ENCODE measurements around the gene NUPR2. TPM values are rescaled to one million over a fixed set of nuclear protein-coding genes. Genes with fewer than 3 reads are reported as not detected.
"Not testable (repeated sequence)": the region's sequence is repeated elsewhere in the genome, so short reads cannot be mapped to it uniquely, and the experiment has no call there.

The NUPR2 gene, protein sequence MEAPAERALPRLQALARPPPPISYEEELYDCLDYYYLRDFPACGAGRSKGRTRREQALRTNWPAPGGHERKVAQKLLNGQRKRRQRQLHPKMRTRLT
- 1.0 TPM for total RNA-seq

DNA sequence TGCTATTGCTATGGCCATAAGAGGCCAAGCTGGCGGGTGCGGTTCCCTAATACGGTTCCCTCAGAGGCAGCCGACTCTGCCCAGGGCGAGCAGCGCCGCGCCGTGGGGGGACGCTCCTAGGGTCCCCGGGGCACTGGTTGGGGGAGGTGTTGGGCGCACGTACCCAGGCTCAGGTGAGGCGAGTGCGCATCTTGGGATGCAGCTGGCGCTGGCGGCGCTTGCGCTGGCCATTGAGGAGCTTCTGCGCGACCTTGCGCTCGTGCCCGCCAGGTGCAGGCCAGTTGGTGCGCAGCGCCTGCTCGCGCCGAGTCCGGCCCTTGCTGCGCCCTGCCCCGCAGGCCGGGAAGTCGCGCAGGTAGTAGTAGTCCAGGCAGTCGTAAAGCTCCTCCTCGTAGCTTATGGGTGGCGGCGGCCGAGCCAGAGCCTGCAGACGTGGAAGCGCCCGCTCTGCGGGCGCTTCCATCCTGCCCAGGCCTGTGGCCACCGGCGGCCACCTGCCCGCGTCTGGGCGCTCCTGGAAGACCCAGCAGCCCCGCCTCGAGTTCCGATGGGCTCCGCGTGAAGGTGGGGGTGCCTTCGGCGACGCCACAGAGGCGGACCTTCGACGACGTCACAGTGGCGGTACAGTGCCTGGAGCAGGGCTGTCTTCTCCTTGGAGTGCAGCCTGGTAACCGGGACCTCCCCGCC, at the start of gene NUPR2:
NUPR2 (minus strand) TSS at position 566 of the 687 bp plus-strand sequence; CDS start at position 463, 103 bp downstream.
- DNase-seq (ENCODE audit: low spot score), result no peak

DNA sequence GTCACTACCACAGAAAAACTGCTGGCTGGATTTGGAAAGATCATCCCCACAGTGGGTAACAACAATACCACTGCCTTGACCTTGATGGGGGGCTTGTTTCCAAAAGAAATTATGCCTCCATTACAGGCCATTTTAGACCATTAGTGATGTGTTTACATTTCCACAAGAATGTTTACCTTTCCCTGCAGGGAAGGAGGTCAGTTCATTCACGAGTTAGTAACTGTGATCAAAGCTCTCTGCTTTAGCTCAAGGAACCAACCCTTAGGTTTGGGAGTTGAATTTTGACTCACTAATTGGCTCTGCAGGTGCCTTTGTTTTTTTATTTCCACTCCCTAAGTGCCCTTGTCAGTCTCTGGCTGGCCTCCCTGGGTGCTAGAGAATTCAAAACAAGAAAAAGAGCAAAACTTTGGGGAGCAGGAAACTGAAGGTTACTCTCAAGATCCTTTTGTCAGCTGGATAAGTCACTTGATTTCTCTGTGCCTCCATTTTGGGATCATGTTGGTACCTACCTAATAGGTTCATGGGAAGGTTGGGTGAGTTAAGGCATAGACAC, 41.1 kb upstream of the NUPR2 start:
- no peak for DNase-seq (ENCODE audit: low spot score)

DNA sequence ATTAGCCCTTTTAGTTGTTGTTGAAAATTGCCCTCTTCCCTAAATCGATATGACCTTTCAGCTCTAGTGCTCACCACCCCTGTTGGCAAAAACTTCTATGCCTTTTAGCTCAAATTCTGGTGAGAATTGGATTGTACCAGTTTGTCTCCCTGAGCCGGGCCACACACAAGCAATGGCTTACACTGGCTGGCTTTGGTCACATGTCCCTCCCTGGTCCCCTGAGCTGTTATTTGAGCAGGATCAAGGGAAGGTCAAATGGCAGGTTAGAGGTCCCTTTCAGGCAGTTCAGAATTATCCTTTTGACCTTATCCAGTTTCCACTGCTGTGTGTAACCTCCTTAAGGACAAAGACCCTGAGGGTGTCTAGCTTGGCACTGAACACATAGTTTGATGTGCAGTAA, 14.8 kb upstream of the NUPR2 start:
- not testable (repeated sequence) for DNase-seq (ENCODE audit: low spot score)

DNA sequence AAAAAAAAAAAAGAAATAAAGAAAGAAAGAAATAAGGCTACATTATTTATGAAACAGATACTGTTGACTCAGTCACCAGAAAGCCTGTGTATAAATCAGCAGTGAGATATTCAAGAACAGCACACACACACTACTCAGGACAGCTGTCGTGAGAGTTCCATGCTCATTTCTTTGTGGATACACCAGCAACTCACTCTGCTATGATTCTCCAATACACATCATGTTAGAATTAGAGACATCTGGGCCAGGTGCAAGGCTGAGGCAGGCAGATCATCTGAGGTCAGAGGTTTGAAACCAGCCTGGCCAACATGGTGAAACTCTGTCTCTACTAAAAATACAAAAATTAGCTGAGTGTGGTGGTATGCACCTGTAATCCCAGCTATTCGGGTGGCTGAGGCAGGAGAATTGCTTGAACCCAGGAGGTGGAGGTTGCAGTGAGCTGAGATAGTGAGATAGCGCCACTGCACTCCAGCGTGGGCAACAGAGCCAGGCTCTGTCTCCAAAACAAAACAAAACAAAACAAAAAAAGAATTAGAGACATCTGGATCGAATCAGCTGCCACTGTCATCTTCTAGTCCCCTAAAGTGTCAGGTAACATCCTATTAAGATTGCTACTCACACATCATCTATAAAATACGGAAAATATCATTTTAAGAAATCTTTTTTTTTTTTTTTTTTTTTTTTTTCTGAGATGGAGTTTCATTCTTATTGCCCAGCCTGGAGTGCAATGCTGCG, 11.2 kb upstream of the NUPR2 start:
- no peak for DNase-seq (ENCODE audit: low spot score)

DNA sequence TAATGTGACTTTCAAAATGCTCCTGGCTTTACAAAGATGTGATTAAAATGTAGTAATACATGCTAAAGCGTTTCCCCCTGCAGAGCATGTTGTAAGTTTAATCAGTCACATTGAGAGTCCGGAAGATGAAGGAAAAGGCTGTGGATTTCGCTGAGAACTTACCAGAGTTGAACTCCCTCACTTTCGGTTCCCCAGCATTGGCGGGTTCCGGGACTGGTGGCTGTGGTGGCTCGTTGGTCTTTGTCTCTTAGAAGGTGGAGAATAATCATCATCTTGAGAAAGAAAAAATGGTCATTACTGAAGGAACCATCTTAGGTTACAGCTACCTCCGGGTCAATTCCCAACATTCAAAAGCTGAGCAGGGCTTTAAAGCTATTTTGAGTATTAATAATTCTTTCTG, 9.6 kb upstream of the NUPR2 start:
- no peak for DNase-seq (ENCODE audit: low spot score)

DNA sequence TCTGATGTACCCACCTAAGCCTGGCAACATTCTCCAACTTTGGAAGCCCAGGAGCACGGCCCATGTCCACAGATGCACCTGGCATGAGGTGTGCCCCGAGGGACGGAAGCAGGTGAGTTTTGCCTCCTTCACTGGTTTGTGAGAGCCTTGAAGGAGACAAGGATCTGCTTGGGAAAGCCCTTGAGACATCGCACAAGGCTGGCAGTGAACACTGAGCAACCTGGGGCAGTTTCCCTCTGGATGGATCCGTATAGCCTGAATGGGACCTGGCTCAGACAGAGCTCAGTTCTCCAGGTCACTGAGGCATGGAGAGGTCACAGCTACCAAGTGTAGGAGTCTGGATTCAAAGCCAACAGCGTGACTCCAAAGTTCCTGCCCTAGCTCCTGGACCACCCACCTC, 8.8 kb upstream of the NUPR2 start:
- DNase-seq (ENCODE audit: low spot score), result no peak

DNA sequence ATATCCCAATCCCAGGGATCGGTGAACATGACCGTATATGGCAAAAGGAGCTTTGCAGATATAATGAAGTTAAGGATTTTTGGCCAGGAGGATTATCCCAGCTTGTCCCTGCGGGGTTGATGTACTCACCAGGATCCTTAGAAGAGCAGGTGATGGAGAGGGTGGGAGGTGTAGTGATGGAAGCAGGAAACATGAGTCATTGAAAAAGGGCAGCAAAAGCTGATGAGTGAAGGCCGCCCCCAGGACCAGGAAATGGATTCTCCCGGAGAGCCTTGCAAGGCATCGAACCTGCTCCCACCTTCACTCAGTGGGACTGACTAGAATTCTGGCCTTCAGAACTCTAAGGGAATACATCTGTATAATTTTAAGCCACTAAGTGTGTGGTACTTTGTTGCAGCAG, 5.2 kb upstream of the NUPR2 start:
- no peak for DNase-seq (ENCODE audit: low spot score)

DNA sequence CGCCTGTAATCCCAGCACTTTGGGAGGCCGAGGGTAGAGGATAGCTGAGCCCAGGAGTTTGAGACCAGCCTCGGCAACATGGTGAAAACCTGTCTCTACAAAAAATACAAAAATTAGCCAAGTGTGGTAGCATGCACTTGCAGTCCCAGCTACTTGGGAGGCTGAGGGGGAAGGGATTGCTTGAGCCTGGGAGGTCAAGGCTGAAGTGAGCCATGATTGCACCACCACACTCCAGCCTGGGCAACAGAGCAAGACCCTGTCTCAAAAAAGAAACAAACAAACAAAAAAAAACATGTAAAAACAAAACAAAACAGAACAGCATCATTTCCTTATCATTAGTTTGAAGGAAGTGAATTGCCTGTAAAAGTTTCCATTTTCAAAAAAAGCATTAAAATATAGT, 4.0 kb downstream of the NUPR2 start:
- not testable (repeated sequence) for DNase-seq (ENCODE audit: low spot score)

GRCh38 chr7:56110611-56111010, 5.6 kb downstream of the NUPR2 start:
- no peak for DNase-seq (ENCODE audit: low spot score)

DNA sequence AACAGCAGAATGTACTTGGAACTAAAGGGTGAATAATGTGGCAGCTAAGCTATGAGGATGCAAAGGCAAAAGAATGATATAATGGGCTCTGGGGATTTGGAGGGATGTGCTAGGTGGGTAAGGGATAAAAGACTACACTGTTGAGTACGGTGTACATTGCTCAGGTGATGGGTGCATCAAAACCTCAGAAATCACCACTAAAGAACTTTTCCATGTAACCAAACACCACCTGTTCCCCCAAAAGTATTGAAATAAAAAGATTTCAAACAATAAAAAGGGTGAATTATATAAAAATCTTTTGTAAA, 8.3 kb downstream of the NUPR2 start:
- no peak for DNase-seq (ENCODE audit: low spot score)

DNA sequence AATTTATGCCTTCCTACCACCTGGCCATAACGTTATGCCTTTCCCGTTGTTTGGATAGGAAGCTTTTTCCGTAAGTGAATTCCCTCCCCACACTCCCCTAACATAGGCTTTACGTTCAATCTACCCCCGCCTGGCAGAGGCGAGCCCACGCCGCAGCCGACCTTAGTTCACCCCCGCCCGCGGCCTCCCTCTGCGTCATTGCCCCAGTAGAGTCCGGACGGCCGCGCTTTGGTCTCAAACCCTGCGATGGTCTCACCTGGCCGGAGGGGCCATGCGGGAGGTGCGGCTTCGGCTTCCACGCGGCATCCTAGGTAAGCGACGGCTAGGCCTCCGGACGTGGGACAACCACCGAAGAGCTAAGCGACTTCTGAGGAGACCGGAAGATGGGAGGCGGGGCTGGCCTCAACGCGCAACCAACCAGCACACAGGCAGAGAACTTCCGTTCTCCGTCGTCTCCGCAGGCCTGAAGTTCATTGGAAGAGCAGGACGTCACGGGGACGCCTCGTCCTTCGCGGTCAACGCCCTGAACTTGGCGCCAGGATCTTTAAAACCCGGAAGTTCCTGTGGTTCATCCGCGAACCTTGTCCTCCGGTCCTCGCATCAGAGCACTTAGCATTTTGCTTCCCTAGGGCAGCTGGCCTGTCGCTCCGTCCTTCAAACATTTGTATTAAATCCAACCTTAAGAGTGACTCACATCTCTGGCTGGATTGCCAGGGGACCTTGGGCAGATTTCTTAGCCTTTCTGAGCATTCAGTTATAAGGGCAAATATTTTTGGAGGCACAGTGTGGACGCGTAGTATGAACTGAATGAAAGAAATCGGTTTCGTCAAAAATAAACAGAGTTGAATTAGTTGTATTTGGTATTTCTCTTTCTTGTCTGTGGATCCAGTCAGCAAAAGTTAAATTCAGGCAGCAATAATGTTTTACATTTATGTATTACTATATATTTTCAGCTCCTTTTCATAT, 9.8 kb downstream of the NUPR2 start, which contains the start of gene CHCHD2:
CHCHD2 (minus strand) TSS at position 369 of the 966 bp plus-strand sequence; CDS start at position 306, 63 bp downstream.
- peak; percentile 98 for DNase-seq (ENCODE audit: low spot score)

GRCh38 chr7:56105508-56105907, 10.7 kb downstream of the NUPR2 start:
- DNase-seq (ENCODE audit: low spot score), result no peak

DNA sequence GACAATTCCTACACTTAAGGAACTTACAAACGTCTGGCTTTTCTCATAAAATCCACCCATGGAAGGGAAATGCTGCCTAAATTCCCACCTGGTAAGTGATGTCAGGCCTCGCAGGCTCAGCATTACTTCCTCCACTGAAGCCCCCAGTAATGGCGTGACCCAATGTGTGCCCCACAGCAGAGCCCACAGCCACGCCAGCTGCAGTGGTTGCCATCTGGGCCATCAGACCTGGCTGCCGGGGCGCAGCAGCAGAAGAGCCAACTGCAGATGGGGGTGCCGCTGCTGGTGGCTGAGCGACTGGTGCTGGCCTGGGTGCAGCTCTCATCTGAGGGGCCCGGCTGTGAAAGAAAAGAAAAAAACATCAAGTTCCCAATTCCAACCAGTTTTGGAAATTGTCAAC, 12.1 kb downstream of the NUPR2 start:
- not testable (repeated sequence) for DNase-seq (ENCODE audit: low spot score)

DNA sequence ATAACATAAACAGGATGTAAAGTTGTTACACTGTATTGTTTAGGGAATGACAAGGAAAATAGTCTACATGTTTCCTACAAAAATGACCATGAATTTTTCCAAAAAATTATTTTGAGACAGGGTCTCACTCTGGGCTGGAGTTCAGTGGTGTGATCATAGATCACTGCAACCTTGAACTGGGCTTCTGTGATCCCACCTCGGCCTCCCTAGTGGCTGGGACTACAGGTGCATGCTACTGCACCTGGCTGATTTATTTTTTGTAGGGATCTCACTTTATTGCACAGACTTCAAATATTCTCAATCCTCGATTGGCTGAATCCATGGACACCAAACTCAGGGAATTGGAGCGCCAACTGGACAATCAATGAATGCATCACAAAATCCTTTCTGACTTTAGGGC, 16.6 kb downstream of the NUPR2 start:
- DNase-seq (ENCODE audit: low spot score), result no peak

DNA sequence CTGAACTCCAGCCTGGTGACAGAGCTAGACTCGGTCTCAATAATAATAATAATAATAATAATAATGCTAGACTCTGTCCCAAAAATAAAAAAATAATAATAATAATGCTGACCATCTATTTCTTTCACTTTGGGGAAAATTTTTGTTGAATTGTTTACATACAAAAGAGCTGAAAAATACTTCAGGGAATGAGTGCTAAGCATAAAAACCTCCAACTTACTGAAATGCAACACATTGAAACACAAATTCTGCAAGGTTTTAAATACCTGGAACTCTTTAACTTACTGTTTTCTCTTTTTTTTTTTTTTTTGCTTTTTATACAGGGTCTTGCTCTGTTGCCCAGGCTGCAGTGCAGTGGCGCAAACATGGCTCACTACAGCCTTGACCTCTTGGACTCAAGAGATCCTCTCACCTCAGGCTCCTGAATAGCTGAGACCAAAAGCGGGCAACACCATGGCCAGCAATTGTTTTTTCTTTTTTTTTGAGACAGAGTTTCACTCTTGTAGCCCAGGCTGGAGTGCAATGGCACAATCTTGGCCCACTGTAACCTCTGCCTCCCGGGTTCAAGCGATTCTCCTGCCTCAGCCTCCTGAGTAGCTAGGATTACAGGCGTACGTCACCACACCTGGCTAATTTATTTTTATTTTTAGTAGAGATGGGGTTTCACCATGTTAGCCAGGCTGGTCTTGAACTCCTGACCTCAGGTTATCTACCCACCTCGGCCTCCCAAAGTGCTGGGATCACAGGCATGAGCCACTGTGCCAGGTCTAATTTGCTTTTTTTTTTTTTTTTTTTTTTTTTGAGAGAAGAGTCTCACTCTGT, 17.8 kb downstream of the NUPR2 start:
- DNase-seq (ENCODE audit: low spot score), result not testable (repeated sequence)

DNA sequence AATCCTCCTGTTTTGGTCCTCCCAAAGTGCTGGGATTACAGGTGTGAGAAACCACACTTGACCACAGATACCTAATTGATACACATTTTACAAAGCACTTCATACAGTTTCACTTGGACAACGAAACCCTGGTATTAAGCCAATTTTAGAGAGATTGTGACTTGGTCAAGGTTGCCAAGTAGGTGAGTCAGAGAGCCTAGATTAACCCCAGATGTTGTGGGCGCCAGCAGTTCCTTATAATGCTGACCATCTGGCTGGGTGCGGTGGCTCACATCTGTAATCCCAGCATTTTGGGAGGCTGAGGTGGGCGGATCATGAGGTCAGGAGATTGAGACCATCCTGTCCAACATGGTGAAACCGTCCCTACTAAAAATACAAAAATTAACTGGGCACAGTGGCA, 18.5 kb downstream of the NUPR2 start:
- no peak for DNase-seq (ENCODE audit: low spot score)

GRCh38 chr7:56092789-56093531, 23.3 kb downstream of the NUPR2 start, which contains the start of gene PHKG1:
PHKG1 (minus strand) TSS chr7:56092952; CDS start chr7:56088941, 4,011 bp downstream.
- peak; percentile 68 for DNase-seq (ENCODE audit: low spot score)

- DNase-seq (ENCODE audit: low spot score), result not testable (repeated sequence)
Observed at GRCh38 chr7:56092388-56092787, 23.8 kb downstream of the NUPR2 start.

GRCh38 chr7:56091591-56091990, 24.6 kb downstream of the NUPR2 start:
- DNase-seq (ENCODE audit: low spot score), result no peak

DNA sequence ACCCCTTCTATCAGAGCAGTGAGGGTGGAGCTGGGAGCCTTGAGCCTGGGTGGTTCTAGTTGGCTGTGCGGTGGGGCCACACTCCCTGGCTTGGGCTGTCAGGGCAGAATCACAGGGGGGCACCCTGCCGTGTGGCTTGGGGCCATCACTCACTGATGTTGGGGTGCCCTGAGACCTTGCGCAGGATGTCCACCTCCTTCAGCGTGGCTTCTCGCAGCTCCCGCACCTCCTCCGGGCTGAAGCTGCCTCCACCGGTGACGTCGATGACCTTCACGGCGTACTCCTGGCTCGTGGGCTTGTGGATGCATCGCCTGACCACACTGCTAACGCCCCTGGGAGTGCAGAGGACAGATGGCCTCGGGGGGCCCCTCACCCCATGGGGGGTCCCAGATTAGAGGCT, 28.8 kb downstream of the NUPR2 start:
- DNase-seq (ENCODE audit: low spot score), result no peak
